ENCODE results near the gene NSF.
A peak's percentile ranks its signal among the peaks of the same experiment; 100 is the strongest.

The NSF gene

GRCh38 chr17:46773221-46773605, 182.7 kb downstream of the NSF start:
- CTCF ChIA-PET, result interaction anchor here (0.7 kb wide), 1 partner anchor 56 kb away, joined by 3 read pairs; no protein-coding TSS in a partner anchor
- TF ChIP-seq CTCF (conservative IDR thresholded peaks at IDR 0.05; ENCODE audit: low read depth), result no peak
- DNase-seq (ENCODE audit: low spot score), result no peak
- peak overlapping the region; percentile 75; the same call in 1 of the 2 replicates for H3K27ac ChIP-seq
- POLR2A ChIA-PET (ENCODE audit: low non-redundant PET), result no interaction called here

GRCh38 chr17:46773676-46774075, 183.2 kb downstream of the NSF start:
- H3K27ac ChIP-seq, result no peak overlapping the region
- TF ChIP-seq CTCF (conservative IDR thresholded peaks at IDR 0.05; ENCODE audit: low read depth), result no peak
- CTCF ChIA-PET, result no interaction called here
- no peak for DNase-seq (ENCODE audit: low spot score)
- POLR2A ChIA-PET (ENCODE audit: low non-redundant PET), result no interaction called here

- CTCF ChIA-PET, result no interaction called here
- POLR2A ChIA-PET (ENCODE audit: low non-redundant PET), result no interaction called here
These were observed 183.8 kb downstream of the NSF start for GRCh38 chr17:46774108-46774737.

GRCh38 chr17:46776298-46777005, 186.0 kb downstream of the NSF start:
- no peak overlapping the region for H3K27ac ChIP-seq
- DNase-seq (ENCODE audit: low spot score), result no peak
- TF ChIP-seq CTCF (conservative IDR thresholded peaks at IDR 0.05; ENCODE audit: low read depth), result no peak
- POLR2A ChIA-PET (ENCODE audit: low non-redundant PET), result no interaction called here
- CTCF ChIA-PET, result interaction anchor here (1.0 kb wide), 1 partner anchor 60 kb away, joined by 3 read pairs; no protein-coding TSS in a partner anchor

More at GRCh38 chr17:46774108-46774737, 183.8 kb downstream of the NSF start:
- H3K27ac ChIP-seq, result no peak overlapping the region
- no peak for TF ChIP-seq CTCF (conservative IDR thresholded peaks at IDR 0.05; ENCODE audit: low read depth)
- no peak for DNase-seq (ENCODE audit: low spot score)

- DNase-seq (ENCODE audit: low spot score), result no peak
- ChIA-PET POLR2A (ENCODE audit: low non-redundant PET) (no interaction called here), CTCF (interaction anchor here (0.6 to 0.7 kb wide), 2 partner anchors 33 to 766 kb away, joined by 3 read pairs; no protein-coding TSS in a partner anchor)
- no peak for TF ChIP-seq CTCF (conservative IDR thresholded peaks at IDR 0.05; ENCODE audit: low read depth)
- no peak overlapping the region for H3K27ac ChIP-seq
These were observed 187.8 kb downstream of the NSF start for GRCh38 chr17:46777943-46778915.

- H3K27ac ChIP-seq, result no peak overlapping the region
- CTCF ChIA-PET, result no interaction called here
- POLR2A ChIA-PET (ENCODE audit: low non-redundant PET), result no interaction called here
- TF ChIP-seq CTCF (conservative IDR thresholded peaks at IDR 0.05; ENCODE audit: low read depth), result no peak
- DNase-seq (ENCODE audit: low spot score), result no peak
These were observed 189.5 kb downstream of the NSF start for GRCh38 chr17:46780003-46780373.
